Raji (cell line): ENCODE measurements around the gene L3MBTL4.

Source experiments
- POLR2A ChIP-seq: IDR thresholded peaks from 2 replicates; pipeline ENCODE4 v1.6.1; 2011; ENCODE audit warnings: low read depth, low read length, control low read depth; ENCODE audit not compliant: insufficient read depth

The L3MBTL4 gene

DNA sequence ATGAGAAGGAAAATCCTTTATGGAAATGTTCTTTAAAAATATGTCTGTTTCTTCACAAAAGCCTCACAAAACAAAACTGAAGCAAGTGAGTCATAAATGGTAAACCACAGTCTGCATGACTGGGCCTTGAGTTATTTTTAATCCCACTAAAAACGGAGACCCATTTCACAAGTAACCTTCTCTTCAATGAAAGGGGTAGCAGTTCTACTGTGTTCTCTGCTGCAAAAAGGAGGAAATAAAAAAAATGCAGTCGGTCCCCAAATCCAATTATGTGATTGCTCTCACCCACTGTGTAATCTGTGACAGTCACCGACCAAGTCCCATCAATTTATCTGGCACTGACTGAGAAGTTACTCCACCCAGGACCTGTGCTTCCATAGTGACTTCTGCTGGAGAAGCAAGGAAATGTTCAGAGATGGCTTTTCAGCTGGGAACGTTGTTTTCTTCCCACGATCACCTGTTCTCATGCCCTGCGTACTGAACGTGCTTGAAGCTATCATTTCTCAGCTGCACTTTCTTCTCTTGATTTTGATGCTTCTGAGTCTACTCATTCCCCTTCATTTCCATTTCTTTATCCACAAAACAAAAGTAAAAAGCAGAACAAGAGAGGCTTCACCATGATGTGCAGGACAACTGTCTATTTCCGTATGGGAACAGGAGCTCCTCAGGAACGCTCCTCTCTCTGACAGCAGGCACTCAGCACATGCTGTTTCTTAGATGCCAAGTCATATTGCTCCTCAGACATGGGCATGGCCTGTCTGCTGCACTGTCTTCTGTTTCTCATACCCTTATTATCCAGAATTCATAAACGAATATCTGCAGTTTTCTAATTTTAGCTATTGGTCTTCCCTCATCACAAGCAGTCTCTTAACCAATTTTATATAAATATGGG, 439.4 kb downstream of the L3MBTL4 start:
- no peak for TF ChIP-seq POLR2A

DNA sequence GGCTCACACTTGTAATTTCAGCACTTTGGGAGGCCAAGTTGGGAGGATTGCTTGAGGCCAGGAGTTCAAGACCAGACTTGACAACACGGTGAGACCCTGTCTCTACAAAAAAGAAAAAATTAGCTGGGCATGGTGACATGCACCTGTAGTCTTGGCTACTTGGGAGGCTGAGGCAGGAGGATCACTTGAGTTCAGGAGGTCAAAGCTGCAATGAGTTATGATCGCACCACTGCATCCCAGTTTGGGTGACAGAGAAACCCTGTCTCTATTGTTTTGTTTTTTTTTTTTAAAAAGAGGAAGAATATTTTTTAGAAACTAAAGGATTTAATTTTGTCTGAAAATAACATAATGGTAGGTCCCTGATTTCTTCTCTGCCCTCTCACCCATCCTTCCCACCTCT, 440.0 kb downstream of the L3MBTL4 start:
- TF ChIP-seq POLR2A: no peak

DNA sequence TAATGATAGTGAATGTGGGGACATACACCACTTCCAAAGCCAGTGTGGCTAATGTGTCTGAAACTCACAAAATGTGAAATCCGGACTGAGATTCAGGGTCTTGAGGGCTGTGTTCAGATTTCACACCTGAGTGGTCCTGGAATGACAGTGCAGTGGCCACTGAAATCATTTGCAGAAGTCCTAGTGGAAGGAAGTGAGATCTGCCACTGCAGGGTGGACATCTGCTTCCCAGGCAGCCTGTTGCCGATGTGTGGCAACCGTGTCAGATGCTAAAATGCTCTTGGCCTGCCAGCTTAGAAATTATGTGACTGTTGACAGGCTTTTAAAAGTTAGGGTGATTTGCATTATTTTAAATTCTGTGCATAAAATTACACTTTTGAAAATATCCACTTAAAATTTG, 441.6 kb downstream of the L3MBTL4 start:
- no peak for TF ChIP-seq POLR2A

DNA sequence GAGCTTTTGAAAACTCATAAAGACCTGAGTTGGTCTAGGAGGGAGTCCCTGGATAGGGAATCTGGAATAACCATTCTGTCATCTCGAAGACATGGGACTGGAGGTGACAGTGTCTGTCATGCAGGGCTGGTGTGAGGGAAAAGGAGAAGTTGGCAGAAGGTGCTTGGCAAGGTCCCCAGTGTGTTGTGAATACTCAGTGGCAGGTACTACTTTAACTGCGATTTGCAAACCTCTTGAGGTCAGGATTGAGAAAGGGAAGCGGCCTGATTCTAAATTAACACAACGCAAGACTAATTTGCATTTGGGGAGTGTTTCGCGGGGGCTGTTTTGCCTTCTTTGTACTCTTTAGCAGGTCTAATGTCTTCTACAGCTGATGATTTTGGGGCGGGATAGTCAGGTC, 442.4 kb downstream of the L3MBTL4 start:
- TF ChIP-seq POLR2A: no peak

DNA sequence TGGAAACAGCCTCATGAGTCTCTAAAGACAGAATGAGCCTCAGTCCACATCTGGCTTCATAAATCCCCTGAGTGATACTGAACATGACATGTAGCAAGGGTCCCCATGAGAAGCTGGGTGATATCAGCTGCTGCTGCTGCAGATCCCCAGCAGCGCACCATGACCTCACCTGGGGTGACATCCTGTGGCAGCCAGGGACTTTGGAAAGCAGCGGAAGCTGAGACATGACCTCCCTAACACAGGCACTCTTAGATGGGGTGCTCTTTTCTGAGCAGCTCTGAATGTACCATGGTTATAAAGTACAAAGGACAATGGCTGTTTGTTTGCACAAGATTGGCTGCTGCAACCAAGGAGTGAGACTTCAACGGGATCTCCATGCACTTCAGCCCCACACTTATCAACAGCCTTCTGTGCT, 444.7 kb downstream of the L3MBTL4 start:
- no peak for TF ChIP-seq POLR2A

DNA sequence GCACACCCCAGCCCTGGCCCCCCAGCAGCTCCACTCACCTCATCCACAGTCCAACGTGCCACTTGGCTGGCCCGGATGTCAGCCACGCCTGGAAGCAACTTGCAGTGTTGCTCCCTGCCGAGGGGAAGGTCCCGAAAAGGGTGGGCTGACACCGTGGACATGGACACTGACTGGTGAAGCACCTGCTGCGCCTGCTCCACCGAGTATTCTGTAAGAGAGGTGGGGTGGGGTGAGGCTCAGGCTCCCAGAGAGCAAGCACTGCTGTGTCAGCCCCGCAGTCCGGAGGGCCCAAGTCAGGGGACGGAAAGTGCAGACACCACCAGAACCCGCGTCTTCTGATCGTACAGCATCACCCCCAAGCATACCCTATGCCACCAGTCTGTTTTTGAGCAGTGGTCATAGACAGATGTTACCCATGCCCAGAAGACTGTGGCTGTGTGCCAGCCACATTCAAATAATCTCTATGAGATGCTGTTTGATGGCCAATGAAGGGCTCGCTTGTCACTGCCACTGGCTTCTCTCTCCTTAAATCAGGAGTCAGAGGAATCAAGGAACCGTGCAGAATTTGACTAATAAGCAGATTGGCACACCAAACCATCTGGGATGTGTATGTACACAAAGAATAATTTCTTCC, 445.2 kb downstream of the L3MBTL4 start:
- no peak for TF ChIP-seq POLR2A

DNA sequence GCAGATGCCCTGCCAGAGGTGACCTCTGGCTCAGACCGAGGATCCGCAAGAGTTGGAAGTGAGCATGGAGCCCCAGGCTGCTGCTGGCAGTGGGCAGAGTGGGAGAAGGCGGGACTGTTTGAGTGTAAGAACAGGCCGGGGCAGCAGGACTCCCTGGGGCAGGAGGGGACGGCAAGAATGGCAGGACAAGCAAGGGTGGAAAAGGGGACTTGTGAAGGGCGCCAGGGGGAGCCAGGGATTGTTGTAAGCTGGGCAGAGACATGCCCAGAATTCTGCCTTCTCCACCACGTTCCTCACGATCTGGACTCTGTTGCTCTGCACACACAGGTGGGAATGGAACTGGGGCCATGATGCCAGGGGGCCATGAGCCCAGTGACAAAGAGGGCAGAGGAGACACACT, 447.0 kb downstream of the L3MBTL4 start:
- no peak for TF ChIP-seq POLR2A

DNA sequence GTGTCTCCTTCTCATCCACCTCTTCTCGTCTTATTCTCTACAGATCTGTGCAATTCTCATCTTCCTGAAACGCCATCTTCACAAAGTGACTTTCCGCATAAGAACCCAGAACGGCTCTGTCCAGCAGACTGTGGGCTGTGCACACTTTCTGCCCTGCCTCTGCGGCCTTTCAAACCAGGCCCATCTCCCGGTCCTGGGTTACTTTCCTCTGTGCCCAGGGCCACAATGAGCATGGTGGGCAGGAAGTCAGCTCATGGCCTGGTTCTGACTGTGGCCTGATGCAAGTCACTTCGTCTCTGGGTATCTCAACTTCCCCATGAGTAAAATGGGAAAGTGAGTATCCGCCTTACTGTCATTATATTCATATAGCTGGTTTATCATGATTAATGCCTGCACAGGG, 447.7 kb downstream of the L3MBTL4 start:
- no peak for TF ChIP-seq POLR2A

DNA sequence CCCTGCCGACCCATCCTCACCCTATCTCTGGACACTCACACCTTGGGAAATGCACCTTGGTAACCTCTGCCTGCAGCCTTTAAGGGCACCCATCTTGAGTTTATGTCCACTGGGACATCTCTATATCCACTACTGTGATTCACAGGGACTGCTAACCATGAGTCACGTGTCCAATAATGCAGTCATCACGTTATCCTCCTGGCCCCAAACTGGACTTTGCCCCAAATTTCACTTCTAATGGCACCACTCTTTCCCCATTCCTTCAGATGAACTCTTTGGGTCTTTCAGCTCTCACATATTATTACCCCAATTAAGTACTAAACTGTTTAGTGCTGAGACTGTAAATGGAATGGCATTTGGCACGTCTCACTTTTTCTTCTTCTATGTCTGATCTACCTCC, 448.2 kb downstream of the L3MBTL4 start:
- TF ChIP-seq POLR2A: no peak

DNA sequence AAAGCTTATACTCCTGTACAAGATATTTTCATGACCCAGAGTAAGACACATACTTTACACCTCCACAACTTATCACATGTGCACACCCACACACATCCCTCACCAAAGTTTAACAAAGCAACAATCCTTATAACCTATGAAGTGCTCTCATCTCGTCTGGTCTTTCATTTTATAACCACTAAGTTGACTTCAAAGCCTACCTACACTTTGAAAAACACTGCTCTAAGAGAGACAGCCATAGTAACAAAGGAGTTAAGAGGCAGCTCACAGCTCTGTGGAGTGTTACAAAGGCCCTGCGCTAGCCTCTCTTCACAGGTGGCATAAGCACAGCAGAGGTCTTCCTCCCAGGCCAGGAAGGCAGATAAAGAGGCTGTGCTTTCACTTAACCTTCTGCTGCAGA, 449.7 kb downstream of the L3MBTL4 start:
- TF ChIP-seq POLR2A: no peak

DNA sequence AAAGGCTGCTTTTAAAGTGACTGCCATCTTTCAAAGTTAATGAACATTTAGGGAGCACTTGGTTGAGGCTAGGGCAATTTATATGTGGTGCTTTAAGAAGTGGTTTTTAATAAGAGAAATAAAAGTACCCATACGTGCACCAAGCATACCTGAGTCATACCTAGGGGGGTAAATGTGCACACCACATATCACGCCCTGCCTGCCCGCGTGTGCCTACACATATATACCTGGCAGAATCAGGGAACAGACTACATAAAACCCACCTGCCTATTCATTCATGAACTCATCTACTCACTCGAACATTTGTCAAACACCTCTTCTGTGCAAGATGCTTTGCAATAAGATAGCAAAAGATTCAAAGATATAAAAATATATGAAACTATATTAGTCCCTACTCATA, 450.1 kb downstream of the L3MBTL4 start:
- TF ChIP-seq POLR2A: no peak

DNA sequence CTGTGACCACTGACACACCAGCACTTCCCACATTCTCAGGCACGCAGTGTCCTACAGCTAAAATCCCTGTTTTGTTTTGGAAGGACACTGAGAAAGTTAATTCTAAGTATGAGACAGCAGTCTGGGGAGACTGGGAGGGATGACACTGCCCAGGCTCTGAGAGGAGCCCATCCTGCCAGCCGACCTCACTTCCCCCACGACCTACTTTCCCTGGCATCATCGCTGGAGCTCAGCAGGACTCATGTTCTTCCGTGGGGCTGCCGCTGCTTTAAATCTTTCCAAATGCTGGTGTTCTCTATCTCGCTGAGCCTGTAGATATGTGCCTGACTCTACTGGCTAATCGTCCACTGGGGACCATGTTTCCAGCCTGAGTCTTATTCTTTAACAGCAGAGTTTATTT, 450.6 kb downstream of the L3MBTL4 start:
- TF ChIP-seq POLR2A: no peak

DNA sequence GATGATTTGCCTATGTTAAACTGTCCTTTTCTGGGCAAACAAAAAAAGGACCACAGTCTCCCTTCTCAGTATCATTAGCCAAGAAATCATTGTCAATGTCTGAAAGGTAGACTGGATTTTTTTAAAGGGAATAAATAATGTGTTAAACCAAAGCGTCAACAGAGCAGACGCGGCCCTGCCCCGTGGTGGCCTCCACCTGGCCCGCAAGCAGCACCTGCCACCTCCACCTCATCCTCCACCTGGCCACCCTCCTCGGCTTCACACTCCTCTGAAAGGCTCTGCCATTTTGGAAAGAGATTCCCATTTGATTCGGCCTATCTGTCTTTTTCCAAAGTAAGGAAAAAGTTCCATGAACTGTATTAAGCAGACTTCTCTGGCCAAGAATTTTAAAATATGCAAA, 451.4 kb downstream of the L3MBTL4 start:
- no peak for TF ChIP-seq POLR2A

DNA sequence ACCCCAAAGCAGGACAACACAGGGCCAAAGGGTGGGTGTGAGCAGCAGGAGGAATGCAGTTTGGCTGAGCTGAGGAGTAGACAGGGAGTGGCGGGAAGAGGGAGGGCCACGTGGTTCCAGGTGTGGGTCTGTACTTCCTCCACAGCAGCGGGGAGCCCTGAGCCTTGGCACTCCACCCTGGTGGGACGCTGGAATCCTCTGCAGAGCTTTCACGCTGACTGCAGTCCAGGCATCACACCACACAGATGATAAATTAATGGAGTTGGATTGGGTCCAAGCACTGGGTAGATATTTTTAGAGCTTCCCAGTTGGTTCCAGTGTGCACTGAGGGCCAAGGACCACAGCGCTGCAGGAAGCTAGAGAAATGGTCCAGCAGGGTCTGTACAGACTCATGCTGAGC, 452.3 kb downstream of the L3MBTL4 start:
- TF ChIP-seq POLR2A: no peak

DNA sequence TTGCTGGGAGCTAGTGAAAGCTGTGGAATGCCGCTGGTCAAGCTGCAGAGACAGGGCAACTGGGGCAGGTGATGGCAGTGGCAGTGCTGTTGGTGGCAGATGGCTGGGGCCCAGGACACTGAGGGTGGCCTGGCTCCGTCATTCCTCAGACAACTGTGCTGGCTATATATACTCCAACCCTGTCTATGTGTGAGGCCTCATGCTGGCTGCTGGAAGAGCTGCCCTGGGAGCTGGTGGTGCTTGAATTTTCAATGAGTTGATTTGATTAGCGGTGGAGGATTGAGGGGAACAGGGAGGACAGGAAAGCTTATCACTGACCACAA, 452.9 kb downstream of the L3MBTL4 start:
- no peak for TF ChIP-seq POLR2A

DNA sequence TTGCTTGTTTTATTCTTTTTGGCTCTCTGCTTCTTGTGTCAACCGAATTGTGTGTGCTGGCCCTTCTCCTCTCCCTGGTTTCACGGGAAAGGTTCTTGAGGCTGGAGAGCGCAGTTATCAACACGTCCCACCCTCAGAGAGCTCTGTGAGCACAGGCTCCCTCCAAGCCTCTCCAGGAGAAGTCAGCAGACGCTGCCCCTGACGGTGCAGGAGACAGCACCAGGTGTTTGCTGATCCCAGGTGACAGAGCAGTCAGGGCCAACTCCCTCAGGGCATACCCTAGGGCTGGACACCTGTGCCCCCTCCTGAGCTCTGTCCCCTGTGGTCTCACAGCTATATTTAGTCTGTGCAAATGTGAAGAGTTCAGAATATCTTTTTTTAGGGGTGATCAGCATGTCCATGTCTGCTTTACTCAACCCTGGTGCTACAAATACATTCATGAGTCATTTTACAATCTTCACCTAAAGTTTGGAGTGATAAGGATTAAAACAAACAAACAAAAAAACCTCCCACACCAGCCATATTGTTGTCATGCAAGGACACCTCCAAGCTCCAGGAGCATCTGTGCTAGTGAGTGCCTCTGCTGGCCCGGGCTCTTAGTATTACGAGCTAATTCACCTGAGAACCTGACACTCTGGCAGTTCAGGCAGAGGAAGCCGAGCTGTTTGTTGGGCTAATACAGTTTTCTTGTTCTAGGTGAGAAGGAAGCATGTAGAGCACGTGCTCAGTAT, 453.4 kb downstream of the L3MBTL4 start:
- TF ChIP-seq POLR2A: no peak
